IMR-90 (cell line): ENCODE measurements around the gene EPB41L5. TPM values are rescaled to one million over a fixed set of nuclear protein-coding genes. Genes with fewer than 3 reads are reported as not detected.
A peak's percentile ranks its signal among the peaks of the same experiment; 100 is the strongest.

ENCODE experiments used
- ATAC-seq: fragments of 200-7000 bp; cut with Tn5 transposase; 2 replicates; pipeline ENCODE4 v1.9.1; 2020; ENCODE audit warnings: low read depth, mild to moderate bottlenecking, moderate library complexity
- BruUV-seq: library from RNA; stranded (reverse); fragments of 400-500 nt; replicated peaks from 2 replicates; lab custom pipeline; 2021; lab: Mats Ljungman, UMichigan
- CTCF ChIA-PET: fragments of 300-600 bp; formaldehyde crosslinking; extraction: SDS; loops from one replicate; lab custom pipeline; 2021; ENCODE audit warnings: antibody characterized with exemption; lab: Yijun Ruan, JAX
- POLR2A ChIA-PET: fragments of 300-600 bp; sonication (Branson Sonifier 250); formaldehyde crosslinking; loops from one replicate; lab custom pipeline; 2022; ENCODE audit warnings: antibody characterized with exemption; ENCODE audit not compliant: unreplicated experiment; lab: Charles Lee
- DNase-seq: peaks from one replicate; pipeline ENCODE4 v3.0.0; 2013
- H2AFZ ChIP-seq: replicated peaks from 2 replicates; pipeline ENCODE3; 2013; ENCODE audit warnings: low read length, mild to moderate bottlenecking; ENCODE audit not compliant: poor library complexity
- H2AK5ac ChIP-seq: 2 replicates; pipeline ENCODE4 v1.6.1; 2013; ENCODE audit warnings: low read depth, low read length, inconsistent platforms
- H2AK9ac ChIP-seq: replicated peaks from 2 replicates; pipeline ENCODE3; 2013; ENCODE audit warnings: mild to moderate bottlenecking, low read depth, low read length, moderate library complexity; ENCODE audit not compliant: poor library complexity
- H2BK120ac ChIP-seq: 2 replicates; pipeline ENCODE4 v1.6.1; 2013; ENCODE audit warnings: low read depth, low read length, inconsistent platforms
- H2BK15ac ChIP-seq: 3 replicates; pipeline ENCODE4 v1.6.1; 2013; ENCODE audit warnings: low read depth, low read length, inconsistent platforms
- H2BK20ac ChIP-seq: 2 replicates; pipeline ENCODE4 v1.6.1; 2013; ENCODE audit warnings: low read depth, mild to moderate bottlenecking, inconsistent platforms, low read length, moderate library complexity
- H2BK5ac ChIP-seq: 2 replicates; pipeline ENCODE4 v1.6.1; 2013; ENCODE audit warnings: mild to moderate bottlenecking, low read depth, low read length, inconsistent platforms; ENCODE audit not compliant: poor library complexity, severe bottlenecking
- H3K14ac ChIP-seq: replicated peaks from 2 replicates; pipeline ENCODE4 v1.6.1; 2013; ENCODE audit warnings: low read depth, low read length, inconsistent platforms
- H3K18ac ChIP-seq: 2 replicates; pipeline ENCODE4 v1.6.1; 2013; ENCODE audit warnings: low read depth, low read length, control low read depth
- H3K23ac ChIP-seq: 2 replicates; pipeline ENCODE4 v1.6.1; 2013; ENCODE audit warnings: low read depth, low read length, inconsistent platforms
- H3K27ac ChIP-seq: 2 replicates; pipeline ENCODE4 v1.5.1; 2013; ENCODE audit warnings: mild to moderate bottlenecking, control low read depth, low read length; ENCODE audit not compliant: insufficient read depth
- H3K27me3 ChIP-seq: 2 replicates; pipeline ENCODE4 v1.6.1; 2013; ENCODE audit warnings: low read length; ENCODE audit not compliant: control insufficient read depth, insufficient read depth
- H3K36me3 ChIP-seq: 2 replicates; pipeline ENCODE4 v1.6.1; 2013; ENCODE audit warnings: low read length, mixed read lengths; ENCODE audit not compliant: control insufficient read depth, insufficient read depth
- H3K4ac ChIP-seq: 2 replicates; pipeline ENCODE4 v1.6.1; 2013; ENCODE audit warnings: low read depth, low read length, inconsistent platforms
- H3K4me1 ChIP-seq: 2 replicates; pipeline ENCODE4 v1.6.1; 2013; ENCODE audit warnings: low read length, mixed read lengths; ENCODE audit not compliant: control insufficient read depth, insufficient read depth
- H3K4me2 ChIP-seq: 2 replicates; pipeline ENCODE4 v1.6.1; 2013; ENCODE audit warnings: low read depth, mild to moderate bottlenecking, control low read depth, low read length, moderate library complexity
- H3K4me3 ChIP-seq: 2 replicates; pipeline ENCODE4 v1.5.1; 2013; ENCODE audit warnings: low read depth, mild to moderate bottlenecking, control low read depth, low read length, moderate library complexity; ENCODE audit not compliant: insufficient read depth
- H3K56ac ChIP-seq: 2 replicates; pipeline ENCODE4 v1.6.1; 2013; ENCODE audit warnings: low read length, inconsistent platforms; ENCODE audit not compliant: insufficient read depth; ENCODE audit errors: extremely low read depth
- H3K79me1 ChIP-seq, 2 experiments: 2 replicates each; pipeline ENCODE4 v1.6.1; 2013; ENCODE audit warnings: low read length in 2 of 2, inconsistent platforms in 1 of 2, low read depth in 1 of 2
- H3K9ac ChIP-seq: 2 replicates; pipeline ENCODE4 v1.6.1; 2013; ENCODE audit warnings: low read depth, low read length, control low read depth
- H3K9me1 ChIP-seq: 2 replicates; pipeline ENCODE4 v1.6.1; 2013; ENCODE audit warnings: low read length, inconsistent platforms; ENCODE audit not compliant: insufficient read depth
- H3K9me3 ChIP-seq: 2 replicates; pipeline ENCODE4 v1.6.1; 2013; ENCODE audit warnings: low read length; ENCODE audit not compliant: control insufficient read depth, insufficient read depth
- H4K20me1 ChIP-seq: 2 replicates; pipeline ENCODE4 v1.6.1; 2013; ENCODE audit warnings: low read length, inconsistent platforms; ENCODE audit not compliant: insufficient read depth
- H4K5ac ChIP-seq: 2 replicates; pipeline ENCODE4 v1.6.1; 2013; ENCODE audit warnings: mild to moderate bottlenecking, low read depth, low read length, control low read depth
- H4K8ac ChIP-seq, 2 experiments: 2 replicates each; pipeline ENCODE4 v1.6.1; 2013; ENCODE audit warnings: low read depth in 2 of 2, low read length in 2 of 2, control low read depth in 1 of 2, inconsistent platforms in 1 of 2
- H4K91ac ChIP-seq: 2 replicates; pipeline ENCODE4 v1.6.1; 2013; ENCODE audit warnings: low read depth, low read length, inconsistent platforms; ENCODE audit not compliant: insufficient read depth
- CEBPB ChIP-seq: IDR thresholded peaks from 2 replicates; pipeline ENCODE4 v1.6.1; 2012; ENCODE audit warnings: low read depth, low read length, improper control_type of control experiment
- RCOR1 ChIP-seq: IDR thresholded peaks from 2 replicates; pipeline ENCODE4 v1.6.1; 2012; ENCODE audit warnings: mild to moderate bottlenecking, low read length, improper control_type of control experiment; ENCODE audit not compliant: insufficient replicate concordance
- WGBS, 2 experiments: methylation state at CpG; one replicate each; pipeline versions ENCODE4 v1.1.5 to v1.1.7; 2013; ENCODE audit warnings: missing lambda C conversion rate in 2 of 2; ENCODE audit not compliant: insufficient read length in 1 of 2; ENCODE audit errors: extremely low coverage in 2 of 2; 5-methylcytosine and 5-hydroxymethylcytosine counted together
- dilution Hi-C: fragments of 300-500 bp; cut with HindIII; formaldehyde crosslinking; loops from one replicate; pipeline ENCODE4 v1.14.3; 2018; ENCODE audit warnings: low sequenced_read_pairs; ENCODE audit not compliant: unreplicated experiment
- in situ Hi-C: fragments of 300-500 bp; cut with MboI; formaldehyde crosslinking; loops from 3 replicates; pipeline ENCODE4 v1.14.3; 2019; ENCODE audit warnings: low sequenced_read_pairs, inconsistent platforms, mixed read lengths
- intact Hi-C: fragments of 100-400 bp; cut with micrococcal nuclease; formaldehyde crosslinking; loops from 2 replicates; pipeline ENCODE4 v1.10.0; 2022
- polyA plus RNA-seq, 3 experiments: library from polyadenylated mRNA; depleted of rRNA; stranded (reverse); fragments of >200 nt; gene quantifications; 2 replicates each; pipeline ENCODE4 v1.2.3, GENCODE V29; 2012; ENCODE audit warnings: low replicate concordance in 1 of 3
- total RNA-seq: library from RNA; depleted of rRNA; stranded (reverse); fragments of >200 nt; gene quantifications from 2 replicates; pipeline ENCODE4 v1.2.3, GENCODE V29; 2012

The EPB41L5 gene
- total and polyA plus RNA-seq, 2 of the 4 experiments (the other 2 are of a cell fraction): 5.1 to 10.6 TPM

- H3K27me3 ChIP-seq: no peaks in the 10 kb centered on the region
- dilution Hi-C loops: no loop called here
- ATAC-seq (no peak), DNase-seq (peak; percentile 3)
- no peak overlapping the region for H4K5ac ChIP-seq
- no peaks in the 10 kb centered on the region for H3K9me1 ChIP-seq
- WGBS, 2 experiments: no CpG with 5 or more reads among the region's 4 CpGs
- no peak overlapping the region for H3K56ac ChIP-seq
- no peak overlapping the region for H3K4me2 ChIP-seq
- no peak overlapping the region for H3K27ac ChIP-seq
- H3K9ac ChIP-seq: no peak overlapping the region
- no peak overlapping the region for H2BK5ac ChIP-seq
- H3K23ac ChIP-seq: no peak overlapping the region
- H2BK20ac ChIP-seq: no peak overlapping the region
- ChIA-PET CTCF (no interaction called here), POLR2A (no interaction called here)
- no peaks in the 10 kb centered on the region; the same call in 1 of the 2 replicates for H3K36me3 ChIP-seq
- H2AK5ac ChIP-seq: no peak overlapping the region
- no TSS peak for BruUV-seq
- H3K4me3 ChIP-seq: no peak overlapping the region
- H3K18ac ChIP-seq: no peak overlapping the region
- H2BK15ac ChIP-seq: no peak overlapping the region
- H3K79me1 ChIP-seq: no peaks in the 10 kb centered on the region
- no peak overlapping the region for H2AFZ ChIP-seq
- H3K4ac ChIP-seq: no peak overlapping the region
- H4K91ac ChIP-seq: no peak overlapping the region
- H2BK120ac ChIP-seq: no peak overlapping the region
- no peaks in the 10 kb centered on the region for H3K4me1 ChIP-seq
- in situ Hi-C loops: no loop called here
- H4K20me1 ChIP-seq: no peaks in the 10 kb centered on the region
- no peak overlapping the region for H3K14ac ChIP-seq
- intact Hi-C loops: no loop called here
- H4K8ac ChIP-seq: no peak overlapping the region
- TF ChIP-seq CEBPB (peak; percentile 57), RCOR1 (no peak)
- H2AK9ac ChIP-seq: no peak overlapping the region
- 0 out of 2 replicates have a peak, but pooled peaks cover 5% of the 10 kb centered on the region for H3K9me3 ChIP-seq
These were observed 137.2 kb downstream of the EPB41L5 start for GRCh38 chr2:120150040-120150482.
